Activated CD8-positive, alpha-beta memory T cell treated with anti-CD3 and anti-CD28 coated beads for 24 hours (primary cell): Measurements from ENCODE around the gene NMB.
"Not testable (repeated sequence)": the region's sequence is repeated elsewhere in the genome, so short reads cannot be mapped to it uniquely, and the experiment has no call there.

ENCODE experiments used
- DNase-seq: peaks from one replicate; pipeline ENCODE4 v3.0.0-alpha.2; 2020

Gene NMB

GRCh38 chr15:84658080-84658787, at the start of gene NMB:
NMB (minus strand) TSS chr15:84658199; CDS start chr15:84658152, 47 bp downstream.
- DNase-seq, result peak; percentile 93

- no peak for DNase-seq
Observed at GRCh38 chr15:84703808-84704207, 45.8 kb upstream of the NMB start.

GRCh38 chr15:84702961-84703482, 45.0 kb upstream of the NMB start:
- no peak for DNase-seq

- no peak for DNase-seq
Observed at GRCh38 chr15:84699538-84700191, 41.7 kb upstream of the NMB start.

- no peak for DNase-seq
Observed at GRCh38 chr15:84697236-84697990, 39.4 kb upstream of the NMB start.

GRCh38 chr15:84696757-84697156, 38.8 kb upstream of the NMB start:
- no peak for DNase-seq

GRCh38 chr15:84690342-84690741, 32.3 kb upstream of the NMB start:
- DNase-seq, result no peak

GRCh38 chr15:84689858-84690257, 31.9 kb upstream of the NMB start:
- DNase-seq, result no peak

- not testable (repeated sequence) for DNase-seq
Observed at GRCh38 chr15:84686446-84686845, 28.4 kb upstream of the NMB start.

- DNase-seq, result no peak
Observed at GRCh38 chr15:84685304-84685703, 27.3 kb upstream of the NMB start.

GRCh38 chr15:84684092-84684491, 26.1 kb upstream of the NMB start:
- no peak for DNase-seq

- DNase-seq, result no peak
Observed at GRCh38 chr15:84681831-84682230, 23.8 kb upstream of the NMB start.

- DNase-seq, result no peak
Observed at GRCh38 chr15:84671211-84671610, 13.2 kb upstream of the NMB start.

GRCh38 chr15:84669726-84670125, 11.7 kb upstream of the NMB start:
- no peak for DNase-seq

- DNase-seq, result no peak
Observed at GRCh38 chr15:84668221-84668982, 10.4 kb upstream of the NMB start.

GRCh38 chr15:84666373-84666772, 8.4 kb upstream of the NMB start:
- no peak for DNase-seq

- no peak for DNase-seq
Observed at GRCh38 chr15:84661001-84661400, 3.0 kb upstream of the NMB start.

- no peak for DNase-seq
Observed at GRCh38 chr15:84659904-84660781, 2.1 kb upstream of the NMB start.

- DNase-seq, result no peak
Observed at GRCh38 chr15:84658788-84659411, 901 bp upstream of the NMB start.

GRCh38 chr15:84657748-84658079, 285 bp downstream of the NMB start:
- DNase-seq, result no peak

GRCh38 chr15:84656972-84657371, 1.0 kb downstream of the NMB start:
- DNase-seq, result no peak
